IMR-90 (cell line): ENCODE results near the gene SERPINA5. TPM values are rescaled to one million over a fixed set of nuclear protein-coding genes. Genes with fewer than 3 reads are reported as not detected.
"Not testable (repeated sequence)": the region's sequence is repeated elsewhere in the genome, so short reads cannot be mapped to it uniquely, and the experiment has no call there.

Experiments used
- ATAC-seq: fragments of 200-7000 bp; cut with Tn5 transposase; 2 replicates; pipeline ENCODE4 v1.9.1; 2020; ENCODE audit warnings: low read depth, mild to moderate bottlenecking, moderate library complexity
- BruUV-seq: library from RNA; stranded (reverse); fragments of 400-500 nt; replicated peaks from 2 replicates; lab custom pipeline; 2021; lab: Mats Ljungman, UMichigan
- CTCF ChIA-PET: fragments of 300-600 bp; formaldehyde crosslinking; extraction: SDS; loops from one replicate; lab custom pipeline; 2021; ENCODE audit warnings: antibody characterized with exemption; lab: Yijun Ruan, JAX
- POLR2A ChIA-PET: fragments of 300-600 bp; sonication (Branson Sonifier 250); formaldehyde crosslinking; loops from one replicate; lab custom pipeline; 2022; ENCODE audit warnings: antibody characterized with exemption; ENCODE audit not compliant: unreplicated experiment; lab: Charles Lee
- DNase-seq: peaks from one replicate; pipeline ENCODE4 v3.0.0; 2013
- H2AFZ ChIP-seq: replicated peaks from 2 replicates; pipeline ENCODE3; 2013; ENCODE audit warnings: low read length, mild to moderate bottlenecking; ENCODE audit not compliant: poor library complexity
- H2AK5ac ChIP-seq: 2 replicates; pipeline ENCODE4 v1.6.1; 2013; ENCODE audit warnings: low read depth, low read length, inconsistent platforms
- H2AK9ac ChIP-seq: replicated peaks from 2 replicates; pipeline ENCODE3; 2013; ENCODE audit warnings: mild to moderate bottlenecking, low read depth, low read length, moderate library complexity; ENCODE audit not compliant: poor library complexity
- H2BK120ac ChIP-seq: 2 replicates; pipeline ENCODE4 v1.6.1; 2013; ENCODE audit warnings: low read depth, low read length, inconsistent platforms
- H2BK15ac ChIP-seq: 3 replicates; pipeline ENCODE4 v1.6.1; 2013; ENCODE audit warnings: low read depth, low read length, inconsistent platforms
- H2BK20ac ChIP-seq: 2 replicates; pipeline ENCODE4 v1.6.1; 2013; ENCODE audit warnings: low read depth, mild to moderate bottlenecking, inconsistent platforms, low read length, moderate library complexity
- H2BK5ac ChIP-seq: 2 replicates; pipeline ENCODE4 v1.6.1; 2013; ENCODE audit warnings: mild to moderate bottlenecking, low read depth, low read length, inconsistent platforms; ENCODE audit not compliant: poor library complexity, severe bottlenecking
- H3K14ac ChIP-seq: replicated peaks from 2 replicates; pipeline ENCODE4 v1.6.1; 2013; ENCODE audit warnings: low read depth, low read length, inconsistent platforms
- H3K18ac ChIP-seq: 2 replicates; pipeline ENCODE4 v1.6.1; 2013; ENCODE audit warnings: low read depth, low read length, control low read depth
- H3K23ac ChIP-seq: 2 replicates; pipeline ENCODE4 v1.6.1; 2013; ENCODE audit warnings: low read depth, low read length, inconsistent platforms
- H3K27ac ChIP-seq: 2 replicates; pipeline ENCODE4 v1.5.1; 2013; ENCODE audit warnings: mild to moderate bottlenecking, control low read depth, low read length; ENCODE audit not compliant: insufficient read depth
- H3K27me3 ChIP-seq: 2 replicates; pipeline ENCODE4 v1.6.1; 2013; ENCODE audit warnings: low read length; ENCODE audit not compliant: control insufficient read depth, insufficient read depth
- H3K36me3 ChIP-seq: 2 replicates; pipeline ENCODE4 v1.6.1; 2013; ENCODE audit warnings: low read length, mixed read lengths; ENCODE audit not compliant: control insufficient read depth, insufficient read depth
- H3K4ac ChIP-seq: 2 replicates; pipeline ENCODE4 v1.6.1; 2013; ENCODE audit warnings: low read depth, low read length, inconsistent platforms
- H3K4me1 ChIP-seq: 2 replicates; pipeline ENCODE4 v1.6.1; 2013; ENCODE audit warnings: low read length, mixed read lengths; ENCODE audit not compliant: control insufficient read depth, insufficient read depth
- H3K4me2 ChIP-seq: 2 replicates; pipeline ENCODE4 v1.6.1; 2013; ENCODE audit warnings: low read depth, mild to moderate bottlenecking, control low read depth, low read length, moderate library complexity
- H3K4me3 ChIP-seq: 2 replicates; pipeline ENCODE4 v1.5.1; 2013; ENCODE audit warnings: low read depth, mild to moderate bottlenecking, control low read depth, low read length, moderate library complexity; ENCODE audit not compliant: insufficient read depth
- H3K56ac ChIP-seq: 2 replicates; pipeline ENCODE4 v1.6.1; 2013; ENCODE audit warnings: low read length, inconsistent platforms; ENCODE audit not compliant: insufficient read depth; ENCODE audit errors: extremely low read depth
- H3K79me1 ChIP-seq, 2 experiments: 2 replicates each; pipeline ENCODE4 v1.6.1; 2013; ENCODE audit warnings: low read length in 2 of 2, inconsistent platforms in 1 of 2, low read depth in 1 of 2
- H3K9ac ChIP-seq: 2 replicates; pipeline ENCODE4 v1.6.1; 2013; ENCODE audit warnings: low read depth, low read length, control low read depth
- H3K9me1 ChIP-seq: 2 replicates; pipeline ENCODE4 v1.6.1; 2013; ENCODE audit warnings: low read length, inconsistent platforms; ENCODE audit not compliant: insufficient read depth
- H3K9me3 ChIP-seq: 2 replicates; pipeline ENCODE4 v1.6.1; 2013; ENCODE audit warnings: low read length; ENCODE audit not compliant: control insufficient read depth, insufficient read depth
- H4K20me1 ChIP-seq: 2 replicates; pipeline ENCODE4 v1.6.1; 2013; ENCODE audit warnings: low read length, inconsistent platforms; ENCODE audit not compliant: insufficient read depth
- H4K5ac ChIP-seq: 2 replicates; pipeline ENCODE4 v1.6.1; 2013; ENCODE audit warnings: mild to moderate bottlenecking, low read depth, low read length, control low read depth
- H4K8ac ChIP-seq, 2 experiments: 2 replicates each; pipeline ENCODE4 v1.6.1; 2013; ENCODE audit warnings: low read depth in 2 of 2, low read length in 2 of 2, control low read depth in 1 of 2, inconsistent platforms in 1 of 2
- H4K91ac ChIP-seq: 2 replicates; pipeline ENCODE4 v1.6.1; 2013; ENCODE audit warnings: low read depth, low read length, inconsistent platforms; ENCODE audit not compliant: insufficient read depth
- WGBS, 2 experiments: methylation state at CpG; one replicate each; pipeline versions ENCODE4 v1.1.5 to v1.1.7; 2013; ENCODE audit warnings: missing lambda C conversion rate in 2 of 2; ENCODE audit not compliant: insufficient read length in 1 of 2; ENCODE audit errors: extremely low coverage in 2 of 2; 5-methylcytosine and 5-hydroxymethylcytosine counted together
- dilution Hi-C: fragments of 300-500 bp; cut with HindIII; formaldehyde crosslinking; loops from one replicate; pipeline ENCODE4 v1.14.3; 2018; ENCODE audit warnings: low sequenced_read_pairs; ENCODE audit not compliant: unreplicated experiment
- in situ Hi-C: fragments of 300-500 bp; cut with MboI; formaldehyde crosslinking; loops from 3 replicates; pipeline ENCODE4 v1.14.3; 2019; ENCODE audit warnings: low sequenced_read_pairs, inconsistent platforms, mixed read lengths
- intact Hi-C: fragments of 100-400 bp; cut with micrococcal nuclease; formaldehyde crosslinking; loops from 2 replicates; pipeline ENCODE4 v1.10.0; 2022
- polyA plus RNA-seq, 3 experiments: library from polyadenylated mRNA; depleted of rRNA; stranded (reverse); fragments of >200 nt; gene quantifications; 2 replicates each; pipeline ENCODE4 v1.2.3, GENCODE V29; 2012; ENCODE audit warnings: low replicate concordance in 1 of 3
- total RNA-seq: library from RNA; depleted of rRNA; stranded (reverse); fragments of >200 nt; gene quantifications from 2 replicates; pipeline ENCODE4 v1.2.3, GENCODE V29; 2012

Gene SERPINA5
- total and polyA plus RNA-seq, 2 of the 4 experiments (the other 2 are of a cell fraction) = not detected

DNA sequence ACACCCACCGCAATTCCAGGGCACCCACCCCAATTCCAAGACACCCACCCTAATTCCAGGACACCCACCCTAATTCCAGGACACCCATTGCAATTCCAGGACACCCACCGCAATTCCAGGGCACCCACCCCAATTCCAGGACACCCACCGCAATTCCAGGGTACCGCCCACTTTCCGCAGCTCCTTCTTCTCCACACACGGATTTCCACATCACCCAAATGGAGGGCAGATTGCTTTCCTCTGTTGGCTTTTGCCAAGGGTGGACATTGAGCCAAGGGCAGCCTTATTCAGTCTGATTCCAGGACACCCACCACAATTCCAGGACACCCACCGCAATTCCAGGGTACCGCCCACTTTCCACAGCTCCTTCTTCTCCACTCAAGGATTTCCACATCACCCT is 56.6 kb downstream of the SERPINA5 start:
- H2BK20ac ChIP-seq, H2AK5ac ChIP-seq, H3K4ac ChIP-seq, H2BK120ac ChIP-seq, H4K91ac ChIP-seq, H2AK9ac ChIP-seq, H4K8ac ChIP-seq, H3K9ac ChIP-seq, H3K27me3 ChIP-seq, ATAC-seq, H3K9me3 ChIP-seq, H2BK5ac ChIP-seq, H2BK15ac ChIP-seq, H4K5ac ChIP-seq, H3K9me1 ChIP-seq, H3K36me3 ChIP-seq, H3K4me2 ChIP-seq, H2AFZ ChIP-seq, H4K20me1 ChIP-seq, H3K18ac ChIP-seq, in situ Hi-C loops, H3K14ac ChIP-seq, H3K56ac ChIP-seq, BruUV-seq, H3K79me1 ChIP-seq, dilution Hi-C loops, H3K23ac ChIP-seq, DNase-seq, H3K4me1 ChIP-seq, POLR2A ChIA-PET, H3K4me3 ChIP-seq, H3K27ac ChIP-seq: not testable (repeated sequence)
- CTCF ChIA-PET = interaction anchor here (1.0 kb wide), 1 partner anchor 34 kb away, joined by 3 read pairs; no protein-coding TSS in a partner anchor
- WGBS, 2 experiments = no CpG with 5 or more reads among the region's 8 CpGs
- intact Hi-C loops = loop anchor here (1.0 kb wide), 1 partner anchor 43 kb away; no protein-coding TSS in a partner anchor
